Smooth muscle cell (in vitro differentiated cells): ENCODE results near the gene GRAP2. TPM values are rescaled to one million over a fixed set of nuclear protein-coding genes. Genes with fewer than 3 reads are reported as not detected.
A peak's percentile ranks its signal among the peaks of the same experiment; 100 is the strongest.

Source experiments
- DNase-seq: peaks from one replicate; lab custom pipeline; 2025; ENCODE audit not compliant: unreplicated experiment; lab: John Stamatoyannopoulos, UW
- H2AFZ ChIP-seq: fragments of 200-600 bp; sonication (generic); 2 replicates; pipeline ENCODE4 v1.6.0; 2016; ENCODE audit warnings: antibody characterized with exemption, low read depth, mild to moderate bottlenecking
- H3F3A ChIP-seq: fragments of 200-600 bp; sonication (generic); 2 replicates; pipeline ENCODE4 v1.6.0; 2017; ENCODE audit warnings: antibody characterized with exemption, low read depth
- H3K27ac ChIP-seq: fragments of 200-600 bp; sonication (generic); 2 replicates; pipeline ENCODE4 v1.5.1; 2016; ENCODE audit warnings: low read depth, mild to moderate bottlenecking
- H3K27me3 ChIP-seq: fragments of 200-600 bp; sonication (generic); 2 replicates; pipeline ENCODE4 v1.6.1; 2016; ENCODE audit warnings: low read depth, mild to moderate bottlenecking
- H3K36me3 ChIP-seq: fragments of 200-600 bp; sonication (generic); 2 replicates; pipeline ENCODE4 v1.5.1; 2016; ENCODE audit warnings: low read depth
- H3K4me1 ChIP-seq: fragments of 200-600 bp; sonication (generic); 2 replicates; pipeline ENCODE4 v1.5.1; 2016; ENCODE audit warnings: low read depth
- H3K4me2 ChIP-seq: fragments of 200-600 bp; sonication (generic); 2 replicates; pipeline ENCODE4 v1.6.0; 2016; ENCODE audit warnings: mild to moderate bottlenecking
- H3K4me3 ChIP-seq: fragments of 200-600 bp; sonication (generic); 2 replicates; pipeline ENCODE4 v1.5.1; 2016; ENCODE audit warnings: mild to moderate bottlenecking
- H3K79me2 ChIP-seq: fragments of 200-600 bp; sonication (generic); 2 replicates; pipeline ENCODE4 v1.6.0; 2016; ENCODE audit warnings: low read depth, mild to moderate bottlenecking
- H3K9ac ChIP-seq: fragments of 200-600 bp; sonication (generic); 2 replicates; pipeline ENCODE4 v1.6.0; 2016; ENCODE audit warnings: low read depth
- H3K9me3 ChIP-seq: fragments of 200-600 bp; sonication (generic); replicated peaks from 2 replicates; pipeline ENCODE4 v1.5.1; 2016; ENCODE audit warnings: low read depth
- H4K20me1 ChIP-seq: fragments of 200-600 bp; sonication (generic); 2 replicates; pipeline ENCODE4 v1.6.0; 2016; ENCODE audit warnings: low read depth
- CTCF ChIP-seq: fragments of 200-600 bp; sonication (generic); IDR thresholded peaks from 2 replicates; pipeline ENCODE4 v1.5.1; 2017; ENCODE audit warnings: borderline replicate concordance, mild to moderate bottlenecking, antibody characterized with exemption; ENCODE audit not compliant: insufficient read depth, poor library complexity, severe bottlenecking
- WGBS: methylation state at CpG from one replicate; pipeline ENCODE4 v1.1.7; 2016; ENCODE audit warnings: low lambda C conversion rate; 5-methylcytosine and 5-hydroxymethylcytosine counted together
- polyA plus RNA-seq: library from polyadenylated mRNA; unstranded; fragments of >200 nt; fragmentation: Nextera tagmentation; extraction: Ambion mirVana; gene quantifications from 2 replicates; pipeline ENCODE4 v1.2.1, GENCODE V29; 2016
- total RNA-seq: library from RNA; depleted of rRNA; stranded (reverse); fragments of >200 nt; gene quantifications from 2 replicates; pipeline ENCODE4 v1.2.3, GENCODE V29; 2014

GRAP2 gene
- total and polyA plus RNA-seq, 2 experiments from 2014 or later, result not detected

GRCh38 chr22:39958009-39958711 is 57.3 kb downstream of the GRAP2 start:
- Histone ChIP-seq H3F3A (peaks cover 14% of the 10 kb centered on the region), H3K79me2 (no peaks in the 10 kb centered on the region), H2AFZ (no peak overlapping the region), H3K36me3 (no peaks in the 10 kb centered on the region), H3K27me3 (no peaks in the 10 kb centered on the region), H3K9me3 (no peaks in the 10 kb centered on the region), H3K4me2 (no peak overlapping the region), H4K20me1 (no peaks in the 10 kb centered on the region), H3K4me3 (no peak overlapping the region), H3K27ac (no peak overlapping the region), H3K9ac (no peak overlapping the region), H3K4me1 (peaks cover 8% of the 10 kb centered on the region)
- no peak for DNase-seq
- WGBS, result 88% methylated on average over 8 of the region's 8 CpGs
- no peak for TF ChIP-seq CTCF

- 75% methylated on average over 11 of the region's 11 CpGs for WGBS
- no peak for DNase-seq
- Histone ChIP-seq H3K9ac (no peak overlapping the region), H3K4me2 (no peak overlapping the region), H4K20me1 (no peaks in the 10 kb centered on the region), H3K9me3 (no peaks in the 10 kb centered on the region), H3K79me2 (no peaks in the 10 kb centered on the region), H3K27ac (no peak overlapping the region), H3K36me3 (no peaks in the 10 kb centered on the region), H3K4me3 (no peak overlapping the region), H3F3A (peaks cover 14% of the 10 kb centered on the region), H2AFZ (no peak overlapping the region), H3K4me1 (peaks cover 8% of the 10 kb centered on the region), H3K27me3 (no peaks in the 10 kb centered on the region)
- no peak for TF ChIP-seq CTCF
Observed at GRCh38 chr22:39958949-39959639, 58.2 kb downstream of the GRAP2 start.

- Histone ChIP-seq H3K9me3 (no peaks in the 10 kb centered on the region), H3K36me3 (no peaks in the 10 kb centered on the region), H3K4me3 (no peak within 1 kb of the TSS), H3K9ac (peak within 1 kb of the TSS; percentile 50), H2AFZ (peak within 1 kb of the TSS; percentile 76), H3K27ac (peak within 1 kb of the TSS; percentile 92), H3K79me2 (no peaks in the 10 kb centered on the region), H3K4me1 (peaks cover 8% of the 10 kb centered on the region), H3F3A (peaks cover 14% of the 10 kb centered on the region), H4K20me1 (no peaks in the 10 kb centered on the region), H3K4me2 (peak within 1 kb of the TSS; percentile 33), H3K27me3 (no peaks in the 10 kb centered on the region)
- peak; percentile 13 for DNase-seq
- TF ChIP-seq CTCF, result peak; percentile 30
- WGBS, result 27% methylated on average over 14 of the region's 14 CpGs
Observed at GRCh38 chr22:39959640-39960447, 59.0 kb downstream of the GRAP2 start, which contains the start of gene TMA7B. TMA7B (plus strand) TSS chr22:39960397; CDS start chr22:39964375, 3,978 bp downstream.
